GM21381 (cell line): ENCODE results near the gene KCNA1.

Experiments
- ATAC-seq: cut with Tn5 transposase; IDR thresholded peaks from one replicate; pipeline ENCODE4 v1.9.1; 2021; ENCODE audit warnings: mild to moderate bottlenecking, moderate library complexity; ENCODE audit not compliant: unreplicated experiment

The KCNA1 gene

GRCh38 chr12:4958697-4959375 is 49.1 kb downstream of the KCNA1 start:
- ATAC-seq: no peak

GRCh38 chr12:4959381-4959780 is 49.7 kb downstream of the KCNA1 start:
- ATAC-seq: no peak

- ATAC-seq: no peak
These were observed 50.3 kb downstream of the KCNA1 start for GRCh38 chr12:4960030-4960429.

- ATAC-seq: no peak
These were observed 50.8 kb downstream of the KCNA1 start for GRCh38 chr12:4960547-4960946.

GRCh38 chr12:4961311-4961710 is 51.6 kb downstream of the KCNA1 start:
- no peak for ATAC-seq

- no peak for ATAC-seq
These were observed 53.1 kb downstream of the KCNA1 start for GRCh38 chr12:4962539-4963486.
